Type B pancreatic cell (in vitro differentiated cells): ENCODE results near the gene MAPK10. TPM values are rescaled to one million over a fixed set of nuclear protein-coding genes. Genes with fewer than 3 reads are reported as not detected.

Source experiments
- DNase-seq: peaks from one replicate; pipeline ENCODE4 v3.0.0; 2021; ENCODE audit warnings: mixed read lengths; ENCODE audit not compliant: unreplicated experiment; ENCODE audit errors: extremely low spot score
- H3K27ac Mint-ChIP-seq: 2 replicates; pipeline ENCODE4 v1.8.0; 2021; ENCODE audit warnings: mild to moderate bottlenecking, mixed read lengths
- H3K27me3 Mint-ChIP-seq: 2 replicates; pipeline ENCODE4 v1.8.0; 2021; ENCODE audit warnings: mixed read lengths
- H3K36me3 Mint-ChIP-seq: 2 replicates; pipeline ENCODE4 v1.8.0; 2021; ENCODE audit warnings: mixed read lengths
- H3K4me1 Mint-ChIP-seq: one replicate; pipeline ENCODE4 v1.8.0; 2021; ENCODE audit warnings: mixed read lengths; ENCODE audit not compliant: unreplicated experiment
- H3K4me3 Mint-ChIP-seq: 2 replicates; pipeline ENCODE4 v1.8.0; 2021; ENCODE audit warnings: mild to moderate bottlenecking, mixed read lengths
- H3K9me3 Mint-ChIP-seq: 2 replicates; pipeline ENCODE4 v1.8.0; 2021; ENCODE audit warnings: mixed read lengths
- CTCF ChIP-seq: fragments of 200-600 bp; sonication (generic); conservative IDR thresholded peaks from 2 replicates; pipeline ENCODE4 v1.5.0; 2021; ENCODE audit warnings: antibody characterized with exemption, mild to moderate bottlenecking
- total RNA-seq: library from RNA; stranded (reverse); gene quantifications from 2 replicates; pipeline ENCODE4 v1.2.1, GENCODE V29; 2021; ENCODE audit warnings: low replicate concordance

MAPK10 gene
- total RNA-seq, 1 donor from 2014 or later = 19.1 TPM

GRCh38 chr4:86114563-86114962 is 245.3 kb downstream of the MAPK10 start:
- no peak for TF ChIP-seq CTCF
- Mint-ChIP-seq H3K27me3 (no peaks in the 10 kb centered on the region), H3K36me3 (no peaks in the 10 kb centered on the region), H3K4me3 (no peak overlapping the region), H3K9me3 (no peaks in the 10 kb centered on the region), H3K4me1 (no peaks in the 10 kb centered on the region), H3K27ac (no peak overlapping the region)
- no peak for DNase-seq

- Mint-ChIP-seq H3K27me3 (no peaks in the 10 kb centered on the region), H3K27ac (no peak overlapping the region), H3K4me1 (no peaks in the 10 kb centered on the region), H3K4me3 (no peak overlapping the region), H3K9me3 (no peaks in the 10 kb centered on the region), H3K36me3 (no peaks in the 10 kb centered on the region)
- no peak for DNase-seq
- TF ChIP-seq CTCF = no peak
Measured at GRCh38 chr4:86108834-86109233, 251.0 kb downstream of the MAPK10 start.

GRCh38 chr4:86108137-86108536 is 251.7 kb downstream of the MAPK10 start:
- H3K27me3 Mint-ChIP-seq = no peaks in the 10 kb centered on the region
- H3K4me3 Mint-ChIP-seq = no peak overlapping the region
- no peak overlapping the region for H3K27ac Mint-ChIP-seq
- H3K36me3 Mint-ChIP-seq = no peaks in the 10 kb centered on the region
- H3K4me1 Mint-ChIP-seq = no peaks in the 10 kb centered on the region
- no peak for TF ChIP-seq CTCF
- no peak for DNase-seq
- no peaks in the 10 kb centered on the region for H3K9me3 Mint-ChIP-seq

GRCh38 chr4:86107112-86107511 is 252.7 kb downstream of the MAPK10 start:
- H3K27ac Mint-ChIP-seq = no peak overlapping the region
- H3K4me1 Mint-ChIP-seq = no peaks in the 10 kb centered on the region
- no peak for TF ChIP-seq CTCF

GRCh38 chr4:86106475-86106874 is 253.4 kb downstream of the MAPK10 start:
- Mint-ChIP-seq H3K36me3 (no peaks in the 10 kb centered on the region), H3K4me3 (no peak overlapping the region)

More at GRCh38 chr4:86107112-86107511, 252.7 kb downstream of the MAPK10 start:
- H3K9me3 Mint-ChIP-seq = no peaks in the 10 kb centered on the region
- no peaks in the 10 kb centered on the region for H3K36me3 Mint-ChIP-seq
- DNase-seq = no peak
- no peaks in the 10 kb centered on the region for H3K27me3 Mint-ChIP-seq
- no peak overlapping the region for H3K4me3 Mint-ChIP-seq

More at GRCh38 chr4:86106475-86106874, 253.4 kb downstream of the MAPK10 start:
- DNase-seq = no peak
- no peaks in the 10 kb centered on the region for H3K4me1 Mint-ChIP-seq
- H3K27me3 Mint-ChIP-seq = no peaks in the 10 kb centered on the region
- H3K9me3 Mint-ChIP-seq = no peaks in the 10 kb centered on the region
- H3K27ac Mint-ChIP-seq = no peak overlapping the region
- no peak for TF ChIP-seq CTCF
